Activated CD8-positive, alpha-beta T cell treated with anti-CD3 and anti-CD28 coated beads for 36 hours (primary cell): ENCODE data around the gene ZNF354B. TPM values are rescaled to one million over a fixed set of nuclear protein-coding genes. Genes with fewer than 3 reads are reported as not detected.

Source experiments
- ATAC-seq: fragments of 200-7000 bp; cut with Tn5 transposase; one replicate; pipeline ENCODE4 v1.10.0; 2021; ENCODE audit warnings: mild to moderate bottlenecking, moderate library complexity
- CTCF ChIA-PET: fragments of 350-600 bp; sonication (Branson Sonifier 250); formaldehyde crosslinking; loops from one replicate; lab custom pipeline; 2021; ENCODE audit warnings: antibody characterized with exemption; lab: Charles Lee
- POLR2A ChIA-PET: fragments of 350-600 bp; sonication (Branson Sonifier 250); formaldehyde crosslinking; loops from one replicate; lab custom pipeline; 2021; ENCODE audit warnings: antibody characterized with exemption; lab: Charles Lee
- DNase-seq: peaks from one replicate; pipeline ENCODE4 v3.0.0-alpha.2; 2020
- H3K27ac Mint-ChIP-seq: one replicate; pipeline ENCODE4 v1.8.0; 2021; ENCODE audit warnings: mild to moderate bottlenecking, mixed read lengths
- H3K27me3 Mint-ChIP-seq: one replicate; pipeline ENCODE4 v1.8.0; 2021; ENCODE audit warnings: mixed read lengths
- H3K36me3 Mint-ChIP-seq: one replicate; pipeline ENCODE4 v1.8.0; 2021; ENCODE audit warnings: low read depth, mixed read lengths
- H3K4me1 Mint-ChIP-seq: one replicate; pipeline ENCODE4 v1.8.0; 2021; ENCODE audit warnings: low read depth, mixed read lengths
- H3K4me3 Mint-ChIP-seq: one replicate; pipeline ENCODE4 v1.8.0; 2021; ENCODE audit warnings: mild to moderate bottlenecking, moderate library complexity, mixed read lengths
- H3K9me3 Mint-ChIP-seq: one replicate; pipeline ENCODE4 v1.8.0; 2021; ENCODE audit warnings: mixed read lengths
- intact Hi-C: fragments of 100-400 bp; cut with micrococcal nuclease; formaldehyde crosslinking; loops from one replicate; pipeline ENCODE4 v1.10.0; 2022
- total RNA-seq, 2 experiments: library from RNA; stranded (reverse); gene quantifications; one replicate each; pipeline ENCODE4 v1.2.3, GENCODE V29; 2021
- TF ChIP-seq, protein P1 (sequence below): fragments of 200-600 bp; IDR thresholded peaks from one replicate; pipeline ENCODE4 v1.8.0; 2022; ENCODE audit warnings: antibody characterized with exemption, mild to moderate bottlenecking

Gene ZNF354B
- 1 to 10 TPM; 7.1 to 8.4 TPM for total RNA-seq

DNA sequence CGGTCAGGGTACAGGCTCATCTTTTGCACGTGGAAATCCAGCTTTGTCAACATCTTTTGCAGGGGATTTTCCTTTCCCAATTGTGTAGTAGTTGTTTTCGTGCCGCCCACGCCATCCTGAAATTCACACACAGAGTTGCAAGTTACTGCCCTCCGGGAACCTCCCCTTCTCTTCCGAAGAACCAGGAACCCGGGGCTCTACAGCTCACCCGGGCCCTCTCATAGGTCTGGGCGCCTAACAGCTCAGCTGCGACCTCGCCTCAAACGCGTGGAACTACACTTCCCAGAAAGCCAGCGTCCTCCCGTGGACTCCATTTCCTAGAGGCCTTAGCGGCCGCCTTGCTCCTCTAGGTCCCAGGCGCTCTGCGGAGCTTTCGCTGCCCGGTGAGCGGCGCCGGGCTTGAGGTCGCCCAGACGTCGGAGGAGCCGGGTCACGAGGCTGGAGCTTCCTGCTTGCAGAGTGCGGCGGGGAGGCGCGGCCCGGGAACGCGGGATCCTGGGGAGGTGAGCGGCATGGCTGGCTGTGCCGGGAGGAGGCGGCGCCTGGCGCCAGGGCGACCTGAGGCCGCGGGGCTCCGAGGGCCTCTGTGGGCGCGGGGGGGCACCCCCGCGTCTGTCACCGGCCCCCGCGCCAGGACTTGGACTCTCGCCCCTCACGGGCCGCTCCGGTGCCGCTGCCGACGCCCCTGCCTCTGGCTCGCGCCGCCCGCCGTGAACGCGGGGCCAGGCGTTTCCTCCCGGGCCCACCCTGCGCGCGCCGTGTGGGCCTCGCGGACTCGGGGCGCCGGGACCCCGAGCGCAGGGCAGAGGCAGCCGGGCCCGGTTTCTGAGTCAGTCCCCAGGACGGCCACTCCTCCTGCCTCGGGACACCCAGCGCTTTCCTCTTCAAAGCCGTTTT is at the start of gene ZNF354B:
Gene ZNF354B, plus strand, starts transcription at position 329 of the 897 bp plus-strand sequence. CDS start 1,095 bp downstream, outside the sequence.
- no peaks in the 10 kb centered on the region for H3K9me3 Mint-ChIP-seq
- H3K27ac Mint-ChIP-seq = peak within 1 kb of the TSS; percentile 83
- intact Hi-C loops = loop anchor here (5.0 kb wide), 1 partner anchor 128 kb away; the partner anchor contains the start of gene ZNF354A
- TF ChIP-seq, protein P1, sequence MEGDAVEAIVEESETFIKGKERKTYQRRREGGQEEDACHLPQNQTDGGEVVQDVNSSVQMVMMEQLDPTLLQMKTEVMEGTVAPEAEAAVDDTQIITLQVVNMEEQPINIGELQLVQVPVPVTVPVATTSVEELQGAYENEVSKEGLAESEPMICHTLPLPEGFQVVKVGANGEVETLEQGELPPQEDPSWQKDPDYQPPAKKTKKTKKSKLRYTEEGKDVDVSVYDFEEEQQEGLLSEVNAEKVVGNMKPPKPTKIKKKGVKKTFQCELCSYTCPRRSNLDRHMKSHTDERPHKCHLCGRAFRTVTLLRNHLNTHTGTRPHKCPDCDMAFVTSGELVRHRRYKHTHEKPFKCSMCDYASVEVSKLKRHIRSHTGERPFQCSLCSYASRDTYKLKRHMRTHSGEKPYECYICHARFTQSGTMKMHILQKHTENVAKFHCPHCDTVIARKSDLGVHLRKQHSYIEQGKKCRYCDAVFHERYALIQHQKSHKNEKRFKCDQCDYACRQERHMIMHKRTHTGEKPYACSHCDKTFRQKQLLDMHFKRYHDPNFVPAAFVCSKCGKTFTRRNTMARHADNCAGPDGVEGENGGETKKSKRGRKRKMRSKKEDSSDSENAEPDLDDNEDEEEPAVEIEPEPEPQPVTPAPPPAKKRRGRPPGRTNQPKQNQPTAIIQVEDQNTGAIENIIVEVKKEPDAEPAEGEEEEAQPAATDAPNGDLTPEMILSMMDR = peak; percentile 13
- H3K27me3 Mint-ChIP-seq = no peaks in the 10 kb centered on the region
- peaks cover 29% of the 10 kb centered on the region for H3K4me1 Mint-ChIP-seq
- peak; percentile 99 for ATAC-seq
- DNase-seq = peak; percentile 91
- ChIA-PET POLR2A (interaction anchor here (0.7 to 1.0 kb wide), 2 partner anchors 200 to 254 kb away, joined by 3 read pairs; partner anchors contain the start of gene ZNF354C), CTCF (interaction anchor here (0.6 to 2.1 kb wide), 3 partner anchors 23 to 418 kb away, joined by 3 to 12 read pairs (median 5); partner anchors contain the start of gene ZNF354A)
- peaks cover 22% of the 10 kb centered on the region for H3K36me3 Mint-ChIP-seq
- H3K4me3 Mint-ChIP-seq = peak within 1 kb of the TSS; percentile 85

DNA sequence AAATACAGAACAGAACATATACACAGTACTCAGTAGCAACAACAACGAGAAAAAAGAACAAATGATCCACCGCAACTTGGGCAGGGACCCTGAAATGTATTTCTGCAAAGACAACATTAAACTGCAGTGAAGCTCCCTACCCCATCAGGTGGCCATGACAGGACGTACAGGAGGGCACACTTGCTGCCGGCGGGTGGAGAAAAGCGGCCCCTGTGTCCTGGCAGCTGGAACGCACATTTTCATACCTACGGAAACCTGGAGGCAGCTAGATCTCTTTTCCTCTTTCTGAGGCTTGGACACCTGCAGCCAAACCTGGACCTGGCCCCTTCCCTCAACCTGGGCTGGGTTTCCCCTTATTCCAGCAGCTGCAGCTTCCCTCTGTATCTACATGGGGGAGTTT is 42.2 kb upstream of the ZNF354B start:
- no peak overlapping the region for H3K27ac Mint-ChIP-seq
- H3K9me3 Mint-ChIP-seq = no peaks in the 10 kb centered on the region
- H3K27me3 Mint-ChIP-seq = peaks cover 5% of the 10 kb centered on the region
- no peak overlapping the region for H3K4me3 Mint-ChIP-seq
- no peaks in the 10 kb centered on the region for H3K36me3 Mint-ChIP-seq
- intact Hi-C loops = no loop called here
- CTCF ChIA-PET = no interaction called here
- H3K4me1 Mint-ChIP-seq = no peaks in the 10 kb centered on the region
- POLR2A ChIA-PET = no interaction called here
- no peak for DNase-seq
- TF ChIP-seq, protein P1 = no peak
- no peak for ATAC-seq

DNA sequence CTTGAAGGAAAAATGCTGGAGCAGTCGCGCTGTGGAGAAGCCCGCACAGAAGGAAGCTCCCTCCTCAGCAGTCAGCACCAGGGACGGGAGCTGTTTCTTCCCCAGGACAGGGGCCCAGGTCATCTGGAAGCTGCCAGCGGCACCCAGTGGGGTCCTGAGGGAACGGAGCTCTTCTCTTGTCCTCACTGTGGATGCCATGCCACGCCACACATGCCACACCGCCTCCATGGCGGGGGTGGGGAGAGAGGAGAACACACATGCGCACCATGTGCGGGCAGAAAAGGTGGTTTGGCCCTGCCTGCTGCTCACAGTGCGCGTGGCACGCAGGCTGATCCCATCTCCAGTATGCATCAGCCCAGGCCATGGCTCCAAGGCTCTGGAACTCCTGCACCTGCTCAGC is 41.7 kb upstream of the ZNF354B start:
- peaks cover 5% of the 10 kb centered on the region for H3K27me3 Mint-ChIP-seq
- ChIA-PET CTCF (no interaction called here), POLR2A (no interaction called here)
- no peak for DNase-seq
- H3K4me1 Mint-ChIP-seq = no peaks in the 10 kb centered on the region
- ATAC-seq = no peak
- no peak overlapping the region for H3K27ac Mint-ChIP-seq
- TF ChIP-seq, protein P1 = no peak
- no peaks in the 10 kb centered on the region for H3K9me3 Mint-ChIP-seq
- H3K4me3 Mint-ChIP-seq = no peak overlapping the region
- intact Hi-C loops = no loop called here
- no peaks in the 10 kb centered on the region for H3K36me3 Mint-ChIP-seq

DNA sequence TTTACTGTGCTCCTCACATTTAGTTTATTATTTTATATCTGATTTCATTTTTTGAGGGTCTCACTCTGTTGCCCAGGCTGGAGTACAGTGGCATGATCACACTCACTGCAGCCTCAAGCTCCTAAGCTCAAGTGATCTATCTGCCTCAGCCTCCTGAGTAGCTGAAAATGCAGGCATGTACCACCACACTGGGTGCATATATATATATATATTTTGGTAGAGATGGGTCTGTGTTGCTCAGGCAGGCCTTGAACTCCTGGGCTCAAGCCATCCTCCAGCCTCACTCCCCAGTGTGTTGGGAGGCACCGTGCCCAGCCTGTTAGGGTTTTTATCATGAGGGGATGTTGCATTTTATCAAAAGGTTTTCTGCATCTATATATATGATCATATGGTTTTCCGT is 39.8 kb upstream of the ZNF354B start:
- TF ChIP-seq, protein P1 = no peak
- ChIA-PET CTCF (no interaction called here), POLR2A (no interaction called here)
- Mint-ChIP-seq H3K4me3 (no peak overlapping the region), H3K27me3 (peaks cover 5% of the 10 kb centered on the region), H3K9me3 (no peaks in the 10 kb centered on the region), H3K27ac (no peak overlapping the region), H3K4me1 (no peaks in the 10 kb centered on the region), H3K36me3 (no peaks in the 10 kb centered on the region)
- DNase-seq (no peak), ATAC-seq (no peak)
- intact Hi-C loops = no loop called here

DNA sequence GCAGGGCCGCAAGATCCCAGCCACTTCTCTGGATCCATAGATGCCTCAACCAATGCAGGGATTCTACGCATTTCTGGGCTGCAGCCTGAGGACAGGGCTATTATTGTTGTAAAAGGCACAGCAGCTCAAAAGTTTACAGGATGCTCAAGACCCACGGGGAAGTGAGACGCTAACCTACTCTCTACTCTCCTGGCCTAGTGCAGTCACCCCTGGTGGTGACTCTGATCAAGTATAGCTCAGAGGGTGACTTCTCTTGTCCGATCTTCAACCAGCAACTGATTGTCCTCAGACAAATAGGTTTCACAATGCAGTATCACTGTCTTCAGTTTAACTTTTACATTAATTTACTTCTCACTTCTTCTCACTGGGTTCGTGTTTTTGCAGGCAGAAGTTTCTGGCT is 34.3 kb upstream of the ZNF354B start:
- TF ChIP-seq, protein P1 = no peak
- intact Hi-C loops = no loop called here
- H3K4me3 Mint-ChIP-seq = no peak overlapping the region
- CTCF ChIA-PET = no interaction called here
- DNase-seq (no peak), ATAC-seq (no peak)
- H3K36me3 Mint-ChIP-seq = no peaks in the 10 kb centered on the region
- no peaks in the 10 kb centered on the region for H3K4me1 Mint-ChIP-seq
- H3K27me3 Mint-ChIP-seq = peaks cover 6% of the 10 kb centered on the region
- H3K9me3 Mint-ChIP-seq = no peaks in the 10 kb centered on the region
- no peak overlapping the region for H3K27ac Mint-ChIP-seq
- POLR2A ChIA-PET = no interaction called here
